ENCODE measurements around the gene ACLY. TPM values are rescaled to one million over a fixed set of nuclear protein-coding genes. Genes with fewer than 3 reads are reported as not detected.

ACLY gene
- total and polyA plus RNA-seq, 2 of the 13 experiments (the other 11 are each of a cell fraction or from before 2014, with no cell fraction given): 111 to 218 TPM

DNA sequence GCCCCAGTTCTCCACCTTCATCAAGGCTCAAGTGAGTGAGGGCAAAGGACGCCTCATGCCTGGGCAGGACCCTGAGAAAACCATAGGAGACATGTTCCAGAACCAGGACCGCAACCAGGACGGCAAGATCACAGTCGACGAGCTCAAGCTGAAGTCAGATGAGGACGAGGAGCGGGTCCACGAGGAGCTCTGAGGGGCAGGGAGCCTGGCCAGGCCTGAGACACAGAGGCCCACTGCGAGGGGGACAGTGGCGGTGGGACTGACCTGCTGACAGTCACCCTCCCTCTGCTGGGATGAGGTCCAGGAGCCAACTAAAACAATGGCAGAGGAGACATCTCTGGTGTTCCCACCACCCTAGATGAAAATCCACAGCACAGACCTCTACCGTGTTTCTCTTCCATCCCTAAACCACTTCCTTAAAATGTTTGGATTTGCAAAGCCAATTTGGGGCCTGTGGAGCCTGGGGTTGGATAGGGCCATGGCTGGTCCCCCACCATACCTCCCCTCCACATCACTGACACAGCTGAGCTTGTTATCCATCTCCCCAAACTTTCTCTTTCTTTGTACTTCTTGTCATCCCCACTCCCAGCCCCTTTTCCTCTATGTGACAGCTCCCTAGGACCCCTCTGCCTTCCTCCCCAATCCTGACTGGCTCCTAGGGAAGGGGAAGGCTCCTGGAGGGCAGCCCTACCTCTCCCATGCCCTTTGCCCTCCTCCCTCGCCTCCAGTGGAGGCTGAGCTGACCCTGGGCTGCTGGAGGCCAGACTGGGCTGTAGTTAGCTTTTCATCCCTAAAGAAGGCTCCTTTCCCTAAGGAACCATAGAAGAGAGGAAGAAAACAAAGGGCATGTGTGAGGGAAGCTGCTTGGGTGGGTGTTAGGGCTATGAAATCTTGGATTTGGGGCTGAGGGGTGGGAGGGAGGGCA is 96.3 kb downstream of the ACLY start (continued):
- TF ChIP-seq MTA1 (CRISPR knock-in tag; IDR thresholded peaks at IDR 0.05; ENCODE audit: borderline replicate concordance) (no peak), ZNF550 (CRISPR knock-in tag; IDR thresholded peaks at IDR 0.05; ENCODE audit: borderline replicate concordance) (no peak), ZC3H4 (CRISPR knock-in tag; IDR thresholded peaks at IDR 0.05; ENCODE audit: borderline replicate concordance) (no peak), RBFOX2 (IDR thresholded peaks at IDR 0.05; ENCODE audit: low read depth, low read length) (0 out of 2 replicates have a peak, but pooled peaks have one; percentile 19), DMAP1 (CRISPR knock-in tag; IDR thresholded peaks at IDR 0.05) (no peak), GABPB1 (CRISPR knock-in tag; IDR thresholded peaks at IDR 0.05) (no peak), ZNF776 (CRISPR knock-in tag; IDR thresholded peaks at IDR 0.05) (no peak), ZBTB14 (CRISPR knock-in tag; IDR thresholded peaks at IDR 0.05) (no peak), ZNF761 (CRISPR knock-in tag; conservative IDR thresholded peaks at IDR 0.05) (no peak), PHF20 (CRISPR knock-in tag; IDR thresholded peaks at IDR 0.05) (no peak), HNF4G (IDR thresholded peaks at IDR 0.05; ENCODE audit: borderline replicate concordance, low read depth, low read length) (0 out of 2 replicates have a peak, but pooled peaks have one; percentile 5), HNF4G (CRISPR knock-in tag; IDR thresholded peaks at IDR 0.05; ENCODE audit: borderline replicate concordance, low read depth) (no peak), CBX5 (CRISPR knock-in tag; IDR thresholded peaks at IDR 0.05; ENCODE audit: borderline replicate concordance) (no peak), RAD51 (IDR thresholded peaks at IDR 0.05; ENCODE audit: borderline replicate concordance) (no peak), ZNF17 (CRISPR knock-in tag; IDR thresholded peaks at IDR 0.05) (no peak), ETS1 (CRISPR knock-in tag; IDR thresholded peaks at IDR 0.05) (0 out of 2 replicates have a peak, but pooled peaks have one; percentile 35), GTF2F1 (IDR thresholded peaks at IDR 0.05; ENCODE audit: low read length) (no peak), HDAC1 (CRISPR knock-in tag; IDR thresholded peaks at IDR 0.05) (no peak), CHCHD3 (CRISPR knock-in tag; IDR thresholded peaks at IDR 0.05) (no peak), FOSL1 (CRISPR knock-in tag; IDR thresholded peaks at IDR 0.05; ENCODE audit: borderline replicate concordance) (no peak), ZNF20 (CRISPR knock-in tag; IDR thresholded peaks at IDR 0.05) (no peak), MEF2D (CRISPR knock-in tag; IDR thresholded peaks at IDR 0.05) (0 out of 2 replicates have a peak, but pooled peaks have one; percentile 26), POLR2G (IDR thresholded peaks at IDR 0.05; ENCODE audit: low read depth, low read length) (peak; percentile 46; the same call in 1 of the 2 replicates)
- TF ChIP-seq, protein P1, sequence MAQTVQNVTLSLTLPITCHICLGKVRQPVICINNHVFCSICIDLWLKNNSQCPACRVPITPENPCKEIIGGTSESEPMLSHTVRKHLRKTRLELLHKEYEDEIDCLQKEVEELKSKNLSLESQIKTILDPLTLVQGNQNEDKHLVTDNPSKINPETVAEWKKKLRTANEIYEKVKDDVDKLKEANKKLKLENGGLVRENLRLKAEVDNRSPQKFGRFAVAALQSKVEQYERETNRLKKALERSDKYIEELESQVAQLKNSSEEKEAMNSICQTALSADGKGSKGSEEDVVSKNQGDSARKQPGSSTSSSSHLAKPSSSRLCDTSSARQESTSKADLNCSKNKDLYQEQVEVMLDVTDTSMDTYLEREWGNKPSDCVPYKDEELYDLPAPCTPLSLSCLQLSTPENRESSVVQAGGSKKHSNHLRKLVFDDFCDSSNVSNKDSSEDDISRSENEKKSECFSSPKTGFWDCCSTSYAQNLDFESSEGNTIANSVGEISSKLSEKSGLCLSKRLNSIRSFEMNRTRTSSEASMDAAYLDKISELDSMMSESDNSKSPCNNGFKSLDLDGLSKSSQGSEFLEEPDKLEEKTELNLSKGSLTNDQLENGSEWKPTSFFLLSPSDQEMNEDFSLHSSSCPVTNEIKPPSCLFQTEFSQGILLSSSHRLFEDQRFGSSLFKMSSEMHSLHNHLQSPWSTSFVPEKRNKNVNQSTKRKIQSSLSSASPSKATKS (CRISPR knock-in tag; IDR thresholded peaks at IDR 0.05): no peak
- TF ChIP-seq, protein P2, sequence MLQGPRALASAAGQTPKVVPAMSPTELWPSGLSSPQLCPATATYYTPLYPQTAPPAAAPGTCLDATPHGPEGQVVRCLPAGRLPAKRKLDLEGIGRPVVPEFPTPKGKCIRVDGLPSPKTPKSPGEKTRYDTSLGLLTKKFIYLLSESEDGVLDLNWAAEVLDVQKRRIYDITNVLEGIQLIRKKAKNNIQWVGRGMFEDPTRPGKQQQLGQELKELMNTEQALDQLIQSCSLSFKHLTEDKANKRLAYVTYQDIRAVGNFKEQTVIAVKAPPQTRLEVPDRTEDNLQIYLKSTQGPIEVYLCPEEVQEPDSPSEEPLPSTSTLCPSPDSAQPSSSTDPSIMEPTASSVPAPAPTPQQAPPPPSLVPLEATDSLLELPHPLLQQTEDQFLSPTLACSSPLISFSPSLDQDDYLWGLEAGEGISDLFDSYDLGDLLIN (CRISPR knock-in tag; IDR thresholded peaks at IDR 0.05; ENCODE audit: borderline replicate concordance): no peak

Data from HepG2 (cell line).